ENCODE results near the gene PFN3. TPM values are rescaled to one million over a fixed set of nuclear protein-coding genes. Genes with fewer than 3 reads are reported as not detected.

PFN3 gene
- polyA plus RNA-seq, 1 donor (not counting 4 experiments of a cell fraction or from before 2014, with no cell fraction given), result not detected

DNA sequence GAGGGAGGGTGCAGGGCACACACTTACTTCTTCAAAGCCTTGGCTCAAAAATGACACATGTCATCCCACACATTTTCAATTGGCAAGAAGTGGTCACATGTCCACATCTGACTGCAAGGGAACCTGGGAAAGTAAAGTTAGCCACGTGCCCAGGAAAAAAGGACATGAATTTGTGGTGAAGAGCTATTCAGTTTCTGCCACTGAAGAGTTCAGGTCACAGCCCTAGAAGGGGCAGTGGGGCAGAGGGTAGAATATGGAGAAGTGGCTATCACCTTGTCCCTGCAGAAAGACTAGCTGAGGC lies 44.6 kb downstream of the PFN3 start:
- dilution Hi-C loops (cut with MboI; ENCODE audit: extremely low pct_ligation_motif_present, low sequenced_read_pairs), result no loop called here
- Histone ChIP-seq H3K9ac (ENCODE audit: control insufficient read depth, extremely low read depth, insufficient read depth, low read length) (no peak overlapping the region), H4K20me1 (ENCODE audit: control insufficient read depth, extremely low read depth, insufficient read depth, low read length) (no peaks in the 10 kb centered on the region), H3K9me1 (ENCODE audit: control insufficient read depth, extremely low read depth, insufficient read depth, low read length) (no peaks in the 10 kb centered on the region), H3K79me2 (ENCODE audit: control insufficient read depth, insufficient read depth, low read length) (peaks cover 6% of the 10 kb centered on the region), H3K27me3 (ENCODE audit: control insufficient read depth, extremely low read depth, insufficient read depth, low read length) (no peaks in the 10 kb centered on the region), H3K27ac (ENCODE audit: control insufficient read depth, insufficient read depth, low read length) (no peak overlapping the region), H3K9me3 (ENCODE audit: control insufficient read depth, low read depth, low read length) (no peaks in the 10 kb centered on the region), H3K4me1 (ENCODE audit: control insufficient read depth, extremely low read depth, insufficient read depth, low read length) (peaks cover 26% of the 10 kb centered on the region), H2AFZ (ENCODE audit: control insufficient read depth, low read length) (no peak overlapping the region), H3K4me3 (ENCODE audit: control insufficient read depth in 2 of 3, extremely low read depth in 1 of 3, insufficient read depth in 2 of 3, low read depth in 1 of 3, low read length in 3 of 3) (no peak overlapping the region), H3K36me3 (ENCODE audit: control insufficient read depth in 2 of 2, extremely low read depth in 1 of 2, insufficient read depth in 2 of 2, low read length in 2 of 2) (no peaks in the 10 kb centered on the region), H3K4me2 (ENCODE audit: control insufficient read depth, extremely low read depth, insufficient read depth, low read depth, low read length) (no peak overlapping the region)
- DNase-seq (ENCODE audit: low read depth, low spot score) (no peak), FAIRE-seq (no peak)
- TF ChIP-seq EZH2 (IDR thresholded peaks at IDR 0.05; ENCODE audit: low read length) (no peak), CTCF (optimal IDR thresholded peaks at IDR 0.05 in 1 of 3, IDR thresholded peaks at IDR 0.05 in 1 of 3, conservative IDR thresholded peaks at IDR 0.05 in 1 of 3; ENCODE audit: extremely low read depth in 1 of 3, insufficient read depth in 2 of 3, low read length in 3 of 3) (no peak)

DNA sequence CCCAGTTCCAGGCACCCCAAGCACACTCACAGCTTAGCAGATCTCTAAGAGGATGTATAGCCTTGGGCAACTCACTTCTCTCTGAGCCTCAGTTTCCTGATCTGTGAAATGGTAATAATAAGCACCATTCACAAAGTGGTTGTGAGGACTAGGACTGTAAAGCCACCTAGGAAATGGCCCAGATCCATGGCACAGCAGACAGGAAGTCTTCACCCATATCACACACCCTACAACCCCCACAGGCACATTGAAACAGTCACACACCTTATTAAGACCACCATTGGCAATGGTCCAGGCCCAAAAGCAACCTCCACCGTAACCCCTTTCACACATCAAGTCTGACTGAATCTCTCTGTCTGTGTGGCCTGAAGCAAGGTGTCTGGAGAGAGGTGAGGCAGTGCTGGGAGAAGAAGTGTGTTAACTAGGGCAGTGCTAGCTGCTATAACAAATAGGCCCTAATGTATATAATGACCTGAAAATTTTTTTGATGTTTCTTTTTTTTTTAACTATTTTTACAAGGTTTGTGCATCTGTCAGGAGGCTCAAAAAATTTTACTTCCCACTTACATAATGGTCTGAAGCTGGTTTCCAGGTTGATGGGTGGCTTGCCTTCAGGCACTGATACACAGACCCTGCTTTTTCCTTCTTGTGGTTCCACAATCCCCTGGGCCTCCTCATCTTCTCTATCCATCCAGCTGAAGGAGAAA lies 45.1 kb downstream of the PFN3 start:
- TF ChIP-seq EZH2 (IDR thresholded peaks at IDR 0.05; ENCODE audit: low read length) (no peak), CTCF (optimal IDR thresholded peaks at IDR 0.05 in 1 of 3, IDR thresholded peaks at IDR 0.05 in 1 of 3, conservative IDR thresholded peaks at IDR 0.05 in 1 of 3; ENCODE audit: extremely low read depth in 1 of 3, insufficient read depth in 2 of 3, low read length in 3 of 3) (no peak)
- Histone ChIP-seq H3K9me1 (ENCODE audit: control insufficient read depth, extremely low read depth, insufficient read depth, low read length) (no peaks in the 10 kb centered on the region), H3K4me1 (ENCODE audit: control insufficient read depth, extremely low read depth, insufficient read depth, low read length) (peaks cover 31% of the 10 kb centered on the region), H3K79me2 (ENCODE audit: control insufficient read depth, insufficient read depth, low read length) (peaks cover 11% of the 10 kb centered on the region), H4K20me1 (ENCODE audit: control insufficient read depth, extremely low read depth, insufficient read depth, low read length) (no peaks in the 10 kb centered on the region), H3K9me3 (ENCODE audit: control insufficient read depth, low read depth, low read length) (no peaks in the 10 kb centered on the region), H2AFZ (ENCODE audit: control insufficient read depth, low read length) (no peak overlapping the region), H3K4me2 (ENCODE audit: control insufficient read depth, extremely low read depth, insufficient read depth, low read depth, low read length) (no peak overlapping the region), H3K36me3 (ENCODE audit: control insufficient read depth in 2 of 2, extremely low read depth in 1 of 2, insufficient read depth in 2 of 2, low read length in 2 of 2) (no peaks in the 10 kb centered on the region), H3K27ac (ENCODE audit: control insufficient read depth, insufficient read depth, low read length) (no peak overlapping the region), H3K4me3 (ENCODE audit: control insufficient read depth in 2 of 3, extremely low read depth in 1 of 3, insufficient read depth in 2 of 3, low read depth in 1 of 3, low read length in 3 of 3) (no peak overlapping the region), H3K27me3 (ENCODE audit: control insufficient read depth, extremely low read depth, insufficient read depth, low read length) (no peaks in the 10 kb centered on the region), H3K9ac (ENCODE audit: control insufficient read depth, extremely low read depth, insufficient read depth, low read length) (no peak overlapping the region)
- FAIRE-seq, result no peak
- dilution Hi-C loops (cut with MboI; ENCODE audit: extremely low pct_ligation_motif_present, low sequenced_read_pairs), result no loop called here
- DNase-seq (ENCODE audit: low read depth, low spot score), result no peak

Data from keratinocyte (primary cell).